ENCODE measurements around the gene SCNN1G.

DNA sequence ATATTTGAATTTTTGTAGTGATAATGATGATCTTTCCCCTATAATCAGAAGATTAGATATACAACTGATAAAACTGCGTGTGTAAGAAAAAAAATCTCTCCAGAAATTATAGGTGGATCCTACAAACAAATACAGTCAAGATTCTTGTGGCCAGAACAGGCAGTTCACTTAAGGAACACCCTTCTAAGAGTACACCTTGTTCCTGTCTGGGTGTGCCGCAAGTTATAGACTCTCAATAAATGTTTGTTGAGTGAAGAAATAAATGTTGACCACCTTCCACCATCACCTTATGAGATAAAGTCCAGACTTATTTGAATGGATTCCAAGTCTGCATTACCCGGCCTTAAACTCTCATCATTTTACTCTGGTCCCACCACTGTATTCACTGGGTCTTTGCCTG lies 73.9 kb downstream of the SCNN1G start:
- TF ChIP-seq, protein P1, sequence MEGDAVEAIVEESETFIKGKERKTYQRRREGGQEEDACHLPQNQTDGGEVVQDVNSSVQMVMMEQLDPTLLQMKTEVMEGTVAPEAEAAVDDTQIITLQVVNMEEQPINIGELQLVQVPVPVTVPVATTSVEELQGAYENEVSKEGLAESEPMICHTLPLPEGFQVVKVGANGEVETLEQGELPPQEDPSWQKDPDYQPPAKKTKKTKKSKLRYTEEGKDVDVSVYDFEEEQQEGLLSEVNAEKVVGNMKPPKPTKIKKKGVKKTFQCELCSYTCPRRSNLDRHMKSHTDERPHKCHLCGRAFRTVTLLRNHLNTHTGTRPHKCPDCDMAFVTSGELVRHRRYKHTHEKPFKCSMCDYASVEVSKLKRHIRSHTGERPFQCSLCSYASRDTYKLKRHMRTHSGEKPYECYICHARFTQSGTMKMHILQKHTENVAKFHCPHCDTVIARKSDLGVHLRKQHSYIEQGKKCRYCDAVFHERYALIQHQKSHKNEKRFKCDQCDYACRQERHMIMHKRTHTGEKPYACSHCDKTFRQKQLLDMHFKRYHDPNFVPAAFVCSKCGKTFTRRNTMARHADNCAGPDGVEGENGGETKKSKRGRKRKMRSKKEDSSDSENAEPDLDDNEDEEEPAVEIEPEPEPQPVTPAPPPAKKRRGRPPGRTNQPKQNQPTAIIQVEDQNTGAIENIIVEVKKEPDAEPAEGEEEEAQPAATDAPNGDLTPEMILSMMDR (IDR thresholded peaks at IDR 0.05), result no peak
- TF ChIP-seq POLR2A (IDR thresholded peaks at IDR 0.05), result no peak

Data from lower leg skin (tissue), 3 donors.